Pancreas (tissue), 10 donors: ENCODE results near the gene TGFB1I1. TPM values are rescaled to one million over a fixed set of nuclear protein-coding genes. Genes with fewer than 3 reads are reported as not detected.

Experiments
- ATAC-seq, 4 donors: fragments of 200-7000 bp; cut with Tn5 transposase; one replicate each; pipeline versions ENCODE4 v1.8.0 to v1.9.1; 2020; ENCODE audit warnings: mild to moderate bottlenecking in 4 of 4, moderate library complexity in 4 of 4
- DNase-seq, 6 donors: peaks; one replicate each; pipeline ENCODE4 v3.0.0-alpha.2; 2020
- FAIRE-seq: peaks from 2 replicates; lab custom pipeline; 2012; peaks lifted over from hg19 to GRCh38; lab: Jason Lieb, UNC
- H3K27ac ChIP-seq, 4 donors: fragments of 200-600 bp; sonication (generic); 1 replicate in 3 of 4; 2 replicates in 1 of 4; pipeline versions ENCODE4 v1.5.0 to v1.8.0; 2020
- H3K27me3 ChIP-seq, 4 donors: fragments of 200-600 bp; one replicate each; pipeline ENCODE4 v1.8.0; 2021
- H3K36me3 ChIP-seq, 3 donors: fragments of 200-600 bp; sonication (generic) in 1 of 3; one replicate each; pipeline versions ENCODE4 v1.5.0 to v1.8.0; 2020 to 2021
- H3K4me1 ChIP-seq, 3 donors: fragments of 200-600 bp; one replicate each; pipeline ENCODE4 v1.8.0; 2021
- H3K4me3 ChIP-seq, 4 donors: fragments of 200-600 bp; sonication (generic) in 2 of 4; one replicate each; pipeline versions ENCODE4 v1.5.0 to v1.8.0; 2020 to 2021
- H3K9me3 ChIP-seq, 4 donors: fragments of 200-600 bp; one replicate each; pipeline ENCODE4 v1.8.0; 2021
- CTCF ChIP-seq, 4 donors: fragments of 200-600 bp; sonication (generic) in 3 of 4; IDR thresholded peaks; one replicate each; pipeline versions ENCODE4 v1.5.0 to v1.8.0; 2021; ENCODE audit warnings: antibody characterized with exemption in 4 of 4
- WGBS, 2 donors: extraction: QIAGEN DNeasy Blood & Tissue Kit; methylation state at CpG; one replicate each; pipeline ENCODE4 v1.1.7; 2013; 5-methylcytosine and 5-hydroxymethylcytosine counted together
- intact Hi-C, 3 donors: fragments of 100-400 bp; cut with DNase I; formaldehyde crosslinking; loops; one replicate each; pipeline versions ENCODE4 v1.11.1 to v1.14.2; 2022
- polyA plus RNA-seq, 2 donors: library from polyadenylated mRNA; stranded (reverse); fragments of 200-250 nt; gene quantifications; one replicate each; pipeline ENCODE4 v1.2.3, GENCODE V29; 2013
- total RNA-seq, 6 donors: library from RNA; stranded (reverse); fragmentation: NEBNext Ultra II Directional in 4 of 6; extraction: Animal tissue kit (Norgen Biotek cat#: 25700) in 4 of 6; gene quantifications; one replicate each; pipeline versions ENCODE4 v1.2.1 to v1.2.4, GENCODE V29; 2021 to 2023
- donor health status: healthy with polysubstance abuse.
- donor health status: DM: no; HTN: no; CAD: no; lungs with moderate emphysema.
- donor health status: DM: no; HTN: no; CAD: no.
- donor health status: control.
- donor health status: control.
- donor health status: Bipolar disorder and iron deficiency.
- donor health status: DM: yes; HTN: yes; CAD: no.
- donor health status: DM: no; HTN: no; CAD: no.
- donor health status: DM: no; HTN: no; CAD: no.
- donor health status: DM: yes; HTN: yes; CAD: no.

TGFB1I1 gene
- total and polyA plus RNA-seq, 8 donors: 1.1 to 13.2 (median 6.7) TPM

- Histone ChIP-seq H3K9me3 (no peaks in the 10 kb centered on the region), H3K4me3 (no peak overlapping the region), H3K27me3 (no peaks in the 10 kb centered on the region), H3K27ac (no peak overlapping the region), H3K4me1 (peaks cover 5 to 11% (median 7%) of the 10 kb centered on the region in 3 donors), H3K36me3 (peaks cover 4 to 29% (median 10%) of the 10 kb centered on the region in 3 donors)
- intact Hi-C loops: no loop called here
- ATAC-seq: no peak
- FAIRE-seq: no peak
- WGBS, 2 donors: 96% methylated on average over 8 of the region's 8 CpGs
- no peak for TF ChIP-seq CTCF (IDR thresholded peaks at IDR 0.05)
- DNase-seq: peak in 1 of 6 donors; percentile 32
Measured at GRCh38 chr16:31491778-31492418, 19.9 kb downstream of the TGFB1I1 start.

DNA sequence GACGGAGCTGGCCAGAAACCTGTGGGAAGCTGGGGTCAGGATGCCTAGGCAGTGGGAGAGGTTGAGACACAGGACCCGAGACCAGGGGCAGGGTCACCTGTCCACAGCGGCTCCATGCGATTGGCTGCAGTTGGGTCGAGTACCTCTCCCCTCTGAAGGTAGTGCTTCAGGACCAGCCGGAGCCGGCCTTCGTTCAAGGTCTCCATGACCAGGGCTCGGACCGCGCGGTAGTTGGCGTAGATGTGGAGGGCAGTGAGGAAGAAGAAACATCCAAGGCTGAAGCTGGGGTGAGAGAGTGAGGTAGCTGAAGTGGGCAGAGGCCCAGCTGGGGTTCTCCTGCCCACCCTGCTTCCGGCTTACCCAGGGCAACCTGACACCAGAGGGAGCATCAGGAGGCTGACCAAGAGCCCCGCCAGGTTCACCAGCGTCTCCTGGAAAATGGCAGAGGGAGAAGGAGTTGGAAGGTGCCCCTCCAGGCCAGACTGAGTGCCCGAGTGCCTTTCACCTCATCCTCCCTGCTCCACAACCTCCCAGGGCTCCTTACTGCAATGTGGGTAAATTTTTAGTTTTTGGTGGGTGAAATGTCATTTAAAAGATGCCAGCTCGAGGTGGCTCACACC is 21.7 kb downstream of the TGFB1I1 start:
- 93 to 97% methylated on average over 18 of the region's 18 CpGs for WGBS, 2 donors
- TF ChIP-seq CTCF (IDR thresholded peaks at IDR 0.05): no peak
- no peaks in the 10 kb centered on the region for H3K9me3 ChIP-seq
- H3K36me3 ChIP-seq: peaks cover 4 to 40% (median 10%) of the 10 kb centered on the region in 3 donors
- FAIRE-seq: no peak
- H3K4me1 ChIP-seq: peaks cover under 1 to 2% (median under 1%) of the 10 kb centered on the region in 3 donors
- H3K27ac ChIP-seq: no peak overlapping the region
- no peaks in the 10 kb centered on the region for H3K27me3 ChIP-seq
- H3K4me3 ChIP-seq: no peak overlapping the region
- ATAC-seq: no peak
- peak in 1 of 6 donors; percentile 70 for DNase-seq
- intact Hi-C loops: no loop called here

DNA sequence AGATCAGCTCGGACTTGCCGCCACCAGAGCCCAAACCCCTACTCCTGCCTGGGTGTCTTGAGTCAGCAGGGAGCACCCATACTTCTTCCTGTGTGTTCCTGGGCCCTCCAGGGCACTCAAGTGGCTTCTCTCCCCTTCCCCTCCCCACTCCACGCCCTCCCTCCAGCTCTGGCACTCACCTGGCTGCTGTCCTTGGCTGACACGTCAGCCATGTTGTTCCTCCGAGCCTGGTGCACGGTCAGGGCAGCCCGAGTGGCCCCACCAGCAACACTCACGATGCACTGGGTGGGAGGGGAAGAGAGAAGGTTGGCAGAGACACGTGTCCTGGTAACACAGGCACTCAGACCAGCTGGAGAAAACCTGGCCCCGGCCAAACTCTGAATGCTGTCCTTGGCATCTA is 24.7 kb downstream of the TGFB1I1 start:
- Histone ChIP-seq H3K4me3 (no peak overlapping the region), H3K27ac (no peak overlapping the region), H3K27me3 (no peaks in the 10 kb centered on the region), H3K9me3 (no peaks in the 10 kb centered on the region), H3K36me3 (peaks cover 4 to 47% (median 10%) of the 10 kb centered on the region in 3 donors), H3K4me1 (no peaks in the 10 kb centered on the region)
- TF ChIP-seq CTCF (IDR thresholded peaks at IDR 0.05): no peak
- no peak for FAIRE-seq
- intact Hi-C loops: no loop called here
- no peak for DNase-seq
- ATAC-seq: no peak
- 85 to 86% methylated on average over 10 of the region's 10 CpGs for WGBS, 2 donors

DNA sequence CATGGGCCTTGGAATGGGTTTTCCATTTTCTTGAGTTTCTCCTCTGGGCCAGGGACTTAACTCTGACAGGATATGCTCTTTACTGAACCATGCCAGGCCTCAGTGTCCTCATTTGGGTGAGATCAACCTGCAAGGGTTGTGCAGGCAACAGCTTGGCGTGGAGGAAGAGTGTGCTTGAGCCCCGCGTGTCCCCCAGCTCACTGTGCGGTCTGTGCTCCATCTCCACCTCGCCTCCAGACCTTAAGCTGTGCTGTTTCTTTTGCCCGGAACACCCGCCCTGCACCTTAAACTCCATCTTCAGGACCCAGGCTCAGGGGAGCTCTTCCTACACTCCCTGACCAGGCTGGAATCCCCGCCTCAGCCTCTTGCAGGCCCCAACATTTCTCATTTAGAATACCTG is 26.5 kb downstream of the TGFB1I1 start:
- no peak for ATAC-seq
- H3K27ac ChIP-seq: no peak overlapping the region
- H3K27me3 ChIP-seq: no peaks in the 10 kb centered on the region
- H3K4me3 ChIP-seq: no peak overlapping the region
- intact Hi-C loops: no loop called here
- DNase-seq: no peak
- peaks cover 1 to 35% (median 4%) of the 10 kb centered on the region in 3 donors for H3K36me3 ChIP-seq
- no peaks in the 10 kb centered on the region for H3K9me3 ChIP-seq
- TF ChIP-seq CTCF (IDR thresholded peaks at IDR 0.05): no peak
- WGBS, 2 donors: 96 to 97% methylated on average over 8 of the region's 8 CpGs
- H3K4me1 ChIP-seq: no peaks in the 10 kb centered on the region
- no peak for FAIRE-seq

DNA sequence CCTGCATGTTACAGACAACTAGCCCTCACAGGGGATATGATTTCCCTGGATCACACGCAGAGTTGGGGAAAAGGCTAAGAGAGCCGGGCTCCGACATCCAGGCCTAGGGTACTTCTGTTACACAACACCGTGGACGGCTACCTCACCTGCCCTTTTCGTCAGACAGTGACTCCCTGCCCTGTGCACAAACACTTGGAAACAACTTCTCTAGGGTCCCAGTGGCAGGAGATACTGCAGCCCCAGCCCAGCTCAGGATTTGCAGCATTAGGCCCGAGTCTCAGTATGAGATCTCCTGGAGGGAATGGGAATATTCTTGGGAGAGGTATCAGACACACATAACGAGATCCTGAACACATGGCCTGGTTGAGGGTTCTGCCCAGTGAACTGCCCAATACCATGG is 28.0 kb downstream of the TGFB1I1 start:
- intact Hi-C loops: no loop called here
- Histone ChIP-seq H3K27ac (no peak overlapping the region), H3K4me1 (no peaks in the 10 kb centered on the region), H3K9me3 (no peaks in the 10 kb centered on the region), H3K36me3 (peaks cover 0 to 32% (median 4%) of the 10 kb centered on the region in 3 donors), H3K27me3 (no peaks in the 10 kb centered on the region), H3K4me3 (no peak overlapping the region)
- no peak for ATAC-seq
- no peak for DNase-seq
- no peak for FAIRE-seq
- TF ChIP-seq CTCF (IDR thresholded peaks at IDR 0.05): no peak
- 91 to 95% methylated on average over 8 of the region's 8 CpGs for WGBS, 2 donors
